ENCODE data around the gene NFATC4.

- TF ChIP-seq CEBPB (IDR thresholded peaks at IDR 0.05; ENCODE audit: low read depth), result no peak
- no peak for TF ChIP-seq CTCF (IDR thresholded peaks at IDR 0.05 in 2 of 3, conservative IDR thresholded peaks at IDR 0.05 in 1 of 3; ENCODE audit: borderline replicate concordance in 1 of 3, insufficient read depth in 1 of 3, low read depth in 2 of 3, low read length in 2 of 3)
These were observed 203 bp downstream of the NFATC4 start for GRCh38 chr14:24368212-24368561.
